GM23338 (cell line): ENCODE measurements around the gene CD34. TPM values are rescaled to one million over a fixed set of nuclear protein-coding genes. Genes with fewer than 3 reads are reported as not detected.

Experiments used
- ATAC-seq: fragments of 200-7000 bp; cut with Tn5 transposase; 3 replicates; pipeline ENCODE4 v1.9.1; 2020
- DNase-seq: peaks from one replicate; pipeline ENCODE4 v3.0.0-alpha.2; 2015; ENCODE audit warnings: low spot score
- H2AFZ ChIP-seq: fragments of 200-600 bp; sonication (generic); 2 replicates; pipeline ENCODE4 v1.8.0; 2016; ENCODE audit warnings: antibody characterized with exemption, mild to moderate bottlenecking, moderate library complexity
- H3F3A ChIP-seq: fragments of 200-600 bp; sonication (generic); replicated peaks from 2 replicates; pipeline ENCODE4 v1.8.0; 2017; ENCODE audit warnings: antibody characterized with exemption, mixed run types, low read depth
- H3K27ac ChIP-seq: fragments of 200-600 bp; sonication (generic); 2 replicates; pipeline ENCODE4 v1.6.1; 2016; ENCODE audit warnings: low read depth
- H3K27me3 ChIP-seq: fragments of 200-600 bp; sonication (generic); 2 replicates; pipeline ENCODE4 v1.8.0; 2016; ENCODE audit warnings: mild to moderate bottlenecking, mixed run types, moderate library complexity; ENCODE audit not compliant: insufficient read depth
- H3K36me3 ChIP-seq: fragments of 200-600 bp; sonication (generic); 2 replicates; pipeline ENCODE4 v1.8.0; 2016; ENCODE audit warnings: mild to moderate bottlenecking; ENCODE audit not compliant: insufficient read depth
- H3K4me1 ChIP-seq: fragments of 200-600 bp; sonication (generic); 2 replicates; pipeline ENCODE4 v1.8.0; 2016; ENCODE audit warnings: mild to moderate bottlenecking, moderate library complexity; ENCODE audit not compliant: insufficient read depth
- H3K4me2 ChIP-seq: fragments of 200-600 bp; sonication (generic); 2 replicates; pipeline ENCODE4 v1.7.1; 2017; ENCODE audit warnings: mixed run types
- H3K4me3 ChIP-seq: fragments of 200-600 bp; sonication (generic); 2 replicates; pipeline ENCODE4 v1.6.1; 2016; ENCODE audit warnings: mixed run types
- H3K79me2 ChIP-seq: fragments of 200-600 bp; sonication (generic); replicated peaks from 2 replicates; pipeline ENCODE4 v1.8.0; 2017; ENCODE audit warnings: mild to moderate bottlenecking; ENCODE audit not compliant: insufficient read depth
- H3K9me2 ChIP-seq: fragments of 200-600 bp; sonication (generic); 2 replicates; pipeline ENCODE4 v1.8.0; 2017; ENCODE audit not compliant: insufficient read depth
- H4K20me1 ChIP-seq: fragments of 200-600 bp; sonication (generic); replicated peaks from 2 replicates; pipeline ENCODE4 v1.8.0; 2017; ENCODE audit warnings: mild to moderate bottlenecking; ENCODE audit not compliant: insufficient read depth
- H3K27ac Mint-ChIP-seq: 2 replicates; pipeline ENCODE4 v1.8.0; 2020; ENCODE audit warnings: inconsistent platforms, mild to moderate bottlenecking, moderate library complexity, mixed read lengths
- H3K27me3 Mint-ChIP-seq: 3 replicates; pipeline ENCODE4 v1.8.0; 2022; ENCODE audit warnings: low read depth, mild to moderate bottlenecking, moderate library complexity, mixed read lengths, inconsistent platforms; ENCODE audit not compliant: insufficient read depth, poor library complexity
- H3K36me3 Mint-ChIP-seq: 3 replicates; pipeline ENCODE4 v1.8.0; 2021; ENCODE audit warnings: low read depth, mild to moderate bottlenecking, inconsistent platforms, moderate library complexity, mixed read lengths
- H3K4me1 Mint-ChIP-seq: 3 replicates; pipeline ENCODE4 v1.8.0; 2020; ENCODE audit warnings: mild to moderate bottlenecking, inconsistent platforms, mixed read lengths
- H3K4me3 Mint-ChIP-seq: 3 replicates; pipeline ENCODE4 v1.8.0; 2021; ENCODE audit warnings: moderate library complexity, mild to moderate bottlenecking, inconsistent platforms, mixed read lengths
- H3K9me3 Mint-ChIP-seq: 3 replicates; pipeline ENCODE4 v1.8.0; 2020; ENCODE audit warnings: moderate library complexity, mild to moderate bottlenecking, inconsistent platforms, mixed read lengths
- CREB1 ChIP-seq: fragments of 250-450 bp; sonication (Bioruptor Pico); IDR thresholded peaks from 2 replicates; pipeline ENCODE4 v1.5.0; 2020; ENCODE audit warnings: low read depth, mild to moderate bottlenecking, moderate library complexity
- CTCF ChIP-seq, 2 experiments: fragments of 200-600 bp in 1 of 2; sonication (generic) in 1 of 2; conservative IDR thresholded peaks; 2 replicates each; pipeline versions ENCODE4 v1.5.1 to v1.6.1; 2016 to 2017; ENCODE audit warnings: antibody characterized with exemption in 2 of 2, low read depth in 2 of 2, mild to moderate bottlenecking in 2 of 2, moderate library complexity in 1 of 2
- ETS1 ChIP-seq: IDR thresholded peaks from 2 replicates; pipeline ENCODE4 v1.6.1; 2016; ENCODE audit warnings: antibody characterized with exemption
- EZH2phosphoT487 ChIP-seq: fragments of 200-600 bp; sonication (generic); IDR thresholded peaks from one replicate; pipeline ENCODE4 v1.8.1; 2018; ENCODE audit warnings: antibody characterized with exemption; ENCODE audit not compliant: unreplicated experiment
- NANOG ChIP-seq: IDR thresholded peaks from 2 replicates; pipeline ENCODE4 v1.6.1; 2016; ENCODE audit warnings: antibody characterized with exemption, borderline replicate concordance
- POLR2AphosphoS5 ChIP-seq: IDR thresholded peaks from 2 replicates; pipeline ENCODE4 v1.6.1; 2016; ENCODE audit warnings: antibody characterized with exemption, low read depth
- REST ChIP-seq: IDR thresholded peaks from one replicate; pipeline ENCODE4 v1.6.1; 2018; ENCODE audit warnings: antibody characterized with exemption; ENCODE audit not compliant: unreplicated experiment
- ZNF114 ChIP-seq: fragments of 250-450 bp; sonication (Bioruptor Pico); IDR thresholded peaks from 2 replicates; pipeline ENCODE4 v1.5.0; 2020; ENCODE audit warnings: mild to moderate bottlenecking, moderate library complexity
- ZNF331 ChIP-seq: fragments of 250-450 bp; sonication (Bioruptor Pico); IDR thresholded peaks from 2 replicates; pipeline ENCODE4 v1.5.0; 2020; ENCODE audit warnings: low read depth, mild to moderate bottlenecking, moderate library complexity
- polyA plus RNA-seq: library from polyadenylated mRNA; unstranded; fragments of >200 nt; fragmentation: Nextera tagmentation; extraction: Ambion mirVana; gene quantifications from 2 replicates; pipeline ENCODE4 v1.2.1, GENCODE V29; 2016
- total RNA-seq: library from RNA; depleted of rRNA; stranded (reverse); fragments of >200 nt; shearing (Covaris generic); gene quantifications from 2 replicates; pipeline ENCODE4 v1.2.3, GENCODE V29; 2014

Gene CD34
- total and polyA plus RNA-seq, 2 experiments from 2014 or later: 0.07 to 0.18 TPM

- Histone ChIP-seq H3K27me3 (no peaks in the 10 kb centered on the region), H3K4me1 (0 out of 2 replicates have a peak, but pooled peaks cover 2% of the 10 kb centered on the region), H3K79me2 (no peaks in the 10 kb centered on the region), H3K9me2 (no peaks in the 10 kb centered on the region), H3F3A (no peaks in the 10 kb centered on the region), H3K4me3 (no peak overlapping the region), H3K4me2 (no peak overlapping the region), H4K20me1 (no peaks in the 10 kb centered on the region), H2AFZ (no peak overlapping the region), H3K36me3 (no peaks in the 10 kb centered on the region), H3K27ac (no peak overlapping the region)
- no peak for DNase-seq
- peaks cover 10% of the 10 kb centered on the region for H3K4me1 Mint-ChIP-seq
- no peak overlapping the region for H3K27ac Mint-ChIP-seq
- no peaks in the 10 kb centered on the region for H3K36me3 Mint-ChIP-seq
- H3K9me3 Mint-ChIP-seq: no peaks in the 10 kb centered on the region
- ATAC-seq: no peak
- peaks cover 4% of the 10 kb centered on the region for H3K27me3 Mint-ChIP-seq
- no peak overlapping the region for H3K4me3 Mint-ChIP-seq
- no peak for TF ChIP-seq ZNF331 (CRISPR knock-in tag)
- no peak for TF ChIP-seq NANOG
- no peak for TF ChIP-seq CTCF (conservative IDR thresholded peaks at IDR 0.05; ENCODE audit: low read depth in 2 of 2)
- TF ChIP-seq POLR2AphosphoS5: no peak
- TF ChIP-seq CREB1 (CRISPR knock-in tag): no peak
- TF ChIP-seq REST: no peak
- TF ChIP-seq ZNF114 (CRISPR knock-in tag): no peak
Observed at GRCh38 chr1:207883104-207883651, 27.7 kb downstream of the CD34 start.

GRCh38 chr1:207882692-207883091 is 28.2 kb downstream of the CD34 start:
- Histone ChIP-seq H3K4me1 (no peaks in the 10 kb centered on the region), H3K27me3 (no peaks in the 10 kb centered on the region), H3K79me2 (no peaks in the 10 kb centered on the region), H4K20me1 (no peaks in the 10 kb centered on the region), H3F3A (no peaks in the 10 kb centered on the region), H2AFZ (no peak overlapping the region), H3K4me3 (no peak overlapping the region), H3K36me3 (no peaks in the 10 kb centered on the region), H3K4me2 (no peak overlapping the region), H3K9me2 (no peaks in the 10 kb centered on the region), H3K27ac (no peak overlapping the region)
- H3K4me1 Mint-ChIP-seq: peaks cover 10% of the 10 kb centered on the region
- no peak overlapping the region for H3K4me3 Mint-ChIP-seq
- H3K9me3 Mint-ChIP-seq: no peaks in the 10 kb centered on the region
- H3K36me3 Mint-ChIP-seq: no peaks in the 10 kb centered on the region
- ATAC-seq (no peak), DNase-seq (no peak)
- H3K27ac Mint-ChIP-seq: no peak overlapping the region
- peaks cover 4% of the 10 kb centered on the region for H3K27me3 Mint-ChIP-seq
- no peak for TF ChIP-seq ZNF114 (CRISPR knock-in tag)
- no peak for TF ChIP-seq POLR2AphosphoS5
- TF ChIP-seq ETS1: no peak
- no peak for TF ChIP-seq NANOG
- TF ChIP-seq REST: no peak
- TF ChIP-seq CREB1 (CRISPR knock-in tag): no peak
- no peak for TF ChIP-seq EZH2phosphoT487
